CD4-positive, CD25-positive, alpha-beta regulatory T cell (primary cell): Measurements from ENCODE around the gene MIA. TPM values are rescaled to one million over a fixed set of nuclear protein-coding genes. Genes with fewer than 3 reads are reported as not detected.

Experiments
- ATAC-seq, 2 donors: fragments of 150-1000 bp; cut with Tn5 transposase; one replicate each; pipeline ENCODE4 v1.10.0; 2021; ENCODE audit warnings: low read depth in 2 of 2, moderate number of reproducible peaks in 2 of 2, moderate library complexity in 1 of 2
- DNase-seq, 3 donors: peaks; one replicate each; pipeline versions ENCODE4 v3.0.0 to v3.0.0-alpha.2; 2012 to 2022; ENCODE audit warnings: mixed read lengths in 1 of 3
- H3K27ac ChIP-seq: one replicate; pipeline ENCODE4 v1.7.0; 2013; ENCODE audit warnings: mild to moderate bottlenecking, low read length; ENCODE audit not compliant: insufficient read depth, poor library complexity, severe bottlenecking
- H3K27me3 ChIP-seq: one replicate; pipeline ENCODE4 v1.7.0; 2013; ENCODE audit warnings: low read length; ENCODE audit not compliant: control insufficient read depth, insufficient read depth
- H3K36me3 ChIP-seq: one replicate; pipeline ENCODE4 v1.7.0; 2013; ENCODE audit warnings: mild to moderate bottlenecking, low read length, moderate library complexity; ENCODE audit not compliant: control insufficient read depth, insufficient read depth
- H3K4me1 ChIP-seq: 2 replicates; pipeline ENCODE4 v1.7.0; 2013; ENCODE audit warnings: mild to moderate bottlenecking, low read length; ENCODE audit not compliant: insufficient read depth, control insufficient read depth, poor library complexity, severe bottlenecking
- H3K4me3 ChIP-seq: one replicate; pipeline ENCODE4 v1.7.0; 2013; ENCODE audit warnings: low read depth, mild to moderate bottlenecking, low read length, moderate library complexity
- H3K9me3 ChIP-seq, 2 experiments: 1 replicate in 1 of 2; 2 replicates in 1 of 2; pipeline ENCODE4 v1.7.0; 2013; ENCODE audit warnings: low read length in 2 of 2, mild to moderate bottlenecking in 1 of 2, moderate library complexity in 1 of 2; ENCODE audit not compliant: control insufficient read depth in 2 of 2
- H3K27ac Mint-ChIP-seq, 3 donors: one replicate each; pipeline ENCODE4 v1.8.0; 2020 to 2022; ENCODE audit warnings: mild to moderate bottlenecking in 3 of 3, mixed read lengths in 3 of 3, moderate library complexity in 2 of 3
- H3K27me3 Mint-ChIP-seq: one replicate; pipeline ENCODE4 v1.8.0; 2022; ENCODE audit warnings: mild to moderate bottlenecking, mixed read lengths
- H3K36me3 Mint-ChIP-seq: one replicate; pipeline ENCODE4 v1.8.0; 2020; ENCODE audit warnings: mixed read lengths
- H3K4me1 Mint-ChIP-seq, 4 donors: one replicate each; pipeline ENCODE4 v1.8.0; 2020 to 2022; ENCODE audit warnings: mixed read lengths in 4 of 4, mild to moderate bottlenecking in 1 of 4
- H3K4me3 Mint-ChIP-seq, 4 donors: one replicate each; pipeline ENCODE4 v1.8.0; 2020 to 2022; ENCODE audit warnings: mild to moderate bottlenecking in 4 of 4, mixed read lengths in 4 of 4, moderate library complexity in 3 of 4
- H3K9me3 Mint-ChIP-seq, 7 donors: one replicate each; pipeline ENCODE4 v1.8.0; 2020 to 2022; ENCODE audit warnings: mixed read lengths in 7 of 7, mild to moderate bottlenecking in 3 of 7, moderate library complexity in 2 of 7
- polyA plus RNA-seq, 4 donors: library from polyadenylated mRNA; unstranded; fragments of 300-500 nt; fragmentation: Illumina TruSeq; gene quantifications; one replicate each; pipeline ENCODE4 v1.2.3, GENCODE V29; 2021
- total RNA-seq: library from RNA; stranded (reverse); gene quantifications from one replicate; pipeline ENCODE4 v1.2.3, GENCODE V29; 2022

MIA gene
- total and polyA plus RNA-seq, 5 donors from 2014 or later = not detected

DNA sequence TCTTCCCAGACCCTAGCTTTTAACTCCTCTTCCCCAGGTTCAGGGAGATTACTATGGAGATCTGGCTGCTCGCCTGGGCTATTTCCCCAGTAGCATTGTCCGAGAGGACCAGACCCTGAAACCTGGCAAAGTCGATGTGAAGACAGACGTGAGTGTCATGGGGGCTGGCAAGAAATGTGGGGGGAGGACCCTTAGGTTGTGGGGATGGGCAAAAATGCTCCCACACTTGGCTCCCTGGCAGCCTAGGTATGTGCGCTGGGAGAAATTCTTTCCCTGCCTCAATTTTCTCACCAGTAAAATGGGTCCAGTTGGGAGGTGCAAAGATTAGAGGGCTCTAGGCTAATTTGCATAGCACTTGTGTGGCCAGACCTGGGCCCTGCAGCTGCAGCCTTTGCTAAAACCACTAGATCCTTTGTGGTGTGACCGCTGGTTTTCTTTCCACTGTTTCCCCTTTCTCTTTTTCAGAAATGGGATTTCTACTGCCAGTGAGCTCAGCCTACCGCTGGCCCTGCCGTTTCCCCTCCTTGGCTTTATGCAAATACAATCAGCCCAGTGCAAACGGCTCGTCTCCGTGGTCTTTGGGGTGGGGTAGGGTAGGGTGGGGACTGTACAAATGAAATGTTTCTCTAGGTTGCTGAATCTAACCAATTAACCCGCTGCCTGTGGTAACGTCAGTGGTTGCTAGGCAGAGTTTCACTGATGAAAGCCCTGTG, 1.8 kb downstream of the MIA start:
- peak overlapping the region; percentile 97 for H3K4me3 ChIP-seq
- Mint-ChIP-seq H3K4me3 (peak overlapping the region; percentile 94 to 99 (median 98)), H3K9me3 (no peaks in the 10 kb centered on the region), H3K27ac (peak overlapping the region; percentile 94 to 98 (median 97)), H3K36me3 (peaks cover 9% of the 10 kb centered on the region), H3K4me1 (peaks cover 0 to 42% (median 19%) of the 10 kb centered on the region in 4 donors), H3K27me3 (peaks cover 8% of the 10 kb centered on the region)
- H3K27me3 ChIP-seq = no peaks in the 10 kb centered on the region
- H3K36me3 ChIP-seq = peaks cover 2% of the 10 kb centered on the region
- peaks cover 22% of the 10 kb centered on the region for H3K4me1 ChIP-seq
- ATAC-seq = peak; percentile 68 to 70
- DNase-seq = peak; percentile 87 to 97 (median 90)
- H3K9me3 ChIP-seq = no peaks in the 10 kb centered on the region
- H3K27ac ChIP-seq = peak overlapping the region; percentile 98

DNA sequence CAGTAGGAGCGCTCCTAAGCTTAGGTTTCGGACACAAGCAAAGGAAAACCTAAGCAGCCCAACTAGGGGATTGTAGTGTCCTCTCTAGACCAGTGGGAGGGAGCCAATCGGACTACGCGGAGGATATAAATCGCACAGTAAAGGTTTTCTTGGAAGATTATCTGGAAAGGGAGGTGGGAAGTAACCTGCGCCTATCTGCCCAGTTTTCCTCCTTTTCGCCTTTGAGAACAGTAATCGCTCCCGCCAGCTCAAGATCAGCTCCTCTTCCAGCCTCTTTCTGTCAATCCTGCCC, 2.3 kb downstream of the MIA start:
- peak overlapping the region; percentile 94 to 98 (median 97) for H3K27ac Mint-ChIP-seq
- no peak for DNase-seq
- peaks cover 8% of the 10 kb centered on the region for H3K27me3 Mint-ChIP-seq
- Histone ChIP-seq H3K9me3 (no peaks in the 10 kb centered on the region), H3K4me3 (peak overlapping the region; percentile 97), H3K36me3 (peaks cover 2% of the 10 kb centered on the region), H3K27me3 (no peaks in the 10 kb centered on the region), H3K4me1 (peaks cover 22% of the 10 kb centered on the region), H3K27ac (peak overlapping the region; percentile 98)
- no peak for ATAC-seq
- peak overlapping the region; percentile 94 to 99 (median 98) for H3K4me3 Mint-ChIP-seq
- no peaks in the 10 kb centered on the region for H3K9me3 Mint-ChIP-seq
- H3K36me3 Mint-ChIP-seq = peaks cover 12% of the 10 kb centered on the region
- H3K4me1 Mint-ChIP-seq = peaks cover 0 to 45% (median 20%) of the 10 kb centered on the region in 4 donors

DNA sequence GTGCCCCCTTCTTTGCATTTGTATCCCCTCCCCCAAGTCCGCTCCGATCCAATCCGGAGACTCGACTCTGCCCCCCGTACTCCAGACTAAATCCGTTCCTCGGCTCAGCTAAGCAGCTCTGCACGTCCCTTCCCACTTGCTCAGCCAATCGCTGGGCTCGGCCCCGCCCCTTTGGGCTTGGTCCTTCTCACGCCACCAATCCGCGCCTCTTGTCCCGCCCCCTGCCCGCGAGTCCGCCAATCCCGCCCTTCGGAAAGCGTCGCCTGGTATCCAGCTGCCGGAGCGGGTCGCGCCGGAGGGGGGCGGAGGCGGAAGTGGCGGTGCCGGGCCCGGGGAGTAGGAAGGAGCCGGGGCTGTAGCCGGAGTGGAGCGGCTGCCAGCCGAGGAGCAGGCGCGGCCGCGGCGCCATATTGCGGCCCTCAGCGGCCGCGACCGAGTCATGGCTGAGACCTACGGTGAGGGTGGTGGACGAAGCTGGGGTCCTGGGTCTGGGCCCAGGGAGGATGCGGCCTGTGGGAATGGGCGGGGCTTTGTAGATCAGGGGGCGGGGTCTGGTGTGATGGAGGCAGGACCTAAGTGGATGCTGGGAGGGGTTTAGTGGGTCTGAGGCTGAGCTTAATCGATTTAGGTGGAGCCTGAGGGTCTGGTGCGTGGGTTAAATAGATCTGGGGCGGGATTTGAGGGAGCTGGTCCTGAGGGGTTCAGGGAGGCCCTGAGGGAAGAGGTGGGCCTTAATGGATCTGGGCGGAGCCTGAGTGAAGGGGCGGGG, 2.8 kb downstream of the MIA start, which contains the start of gene RAB4B:
TSS of gene RAB4B (plus strand) at position 311 of the 769 bp plus-strand sequence. CDS start at position 440, 129 bp downstream.
- peak; percentile 86 to 87 for ATAC-seq
- DNase-seq = peak; percentile 100
- H3K27me3 ChIP-seq = no peaks in the 10 kb centered on the region
- H3K4me1 Mint-ChIP-seq = peaks cover 0 to 45% (median 20%) of the 10 kb centered on the region in 4 donors
- peak within 1 kb of the TSS; percentile 98 for H3K27ac ChIP-seq
- H3K36me3 ChIP-seq = peaks cover 2% of the 10 kb centered on the region
- peak within 1 kb of the TSS; percentile 97 for H3K4me3 ChIP-seq
- H3K9me3 ChIP-seq = no peaks in the 10 kb centered on the region
- peaks cover 13% of the 10 kb centered on the region for H3K36me3 Mint-ChIP-seq
- no peaks in the 10 kb centered on the region for H3K9me3 Mint-ChIP-seq
- peak within 1 kb of the TSS; percentile 94 to 98 (median 97) for H3K27ac Mint-ChIP-seq
- H3K27me3 Mint-ChIP-seq = peaks cover 8% of the 10 kb centered on the region
- peaks cover 22% of the 10 kb centered on the region for H3K4me1 ChIP-seq
- H3K4me3 Mint-ChIP-seq = peak within 1 kb of the TSS; percentile 94 to 99 (median 98)

DNA sequence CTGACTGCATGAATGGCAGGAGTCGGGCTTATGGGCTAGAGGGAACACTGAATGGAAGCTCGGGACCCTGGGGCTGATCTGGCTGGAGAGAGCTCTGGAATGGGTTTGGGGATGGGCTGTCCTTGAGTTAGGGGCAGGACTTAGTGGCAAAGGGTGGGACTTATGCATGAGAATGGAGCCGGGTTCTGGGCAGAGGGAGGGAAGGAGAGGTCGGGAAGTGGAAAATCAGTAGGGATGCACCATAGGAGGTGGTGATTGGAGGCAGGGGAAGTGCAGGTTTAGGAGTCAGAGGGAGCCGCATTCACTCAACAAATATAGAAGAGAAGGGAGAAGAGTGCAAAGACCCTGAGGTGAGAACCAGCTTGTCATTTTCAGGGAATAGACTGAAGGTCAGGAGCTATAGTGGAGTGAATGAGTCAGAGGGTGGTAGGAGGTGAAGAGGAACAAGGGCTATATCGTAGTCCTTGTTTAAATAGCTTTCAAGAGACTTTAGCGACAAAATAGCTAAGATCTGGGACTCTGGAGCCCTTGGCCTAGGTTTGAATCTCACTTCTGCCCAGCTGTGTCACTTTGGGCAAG, 3.5 kb downstream of the MIA start:
- H3K9me3 Mint-ChIP-seq = no peaks in the 10 kb centered on the region
- ATAC-seq (no peak), DNase-seq (no peak)
- peaks cover 2% of the 10 kb centered on the region for H3K36me3 ChIP-seq
- H3K9me3 ChIP-seq = no peaks in the 10 kb centered on the region
- peak overlapping the region; percentile 94 to 99 (median 98) for H3K4me3 Mint-ChIP-seq
- H3K27ac Mint-ChIP-seq = peak overlapping the region; percentile 94 to 98 (median 97)
- H3K4me1 ChIP-seq = peaks cover 22% of the 10 kb centered on the region
- peaks cover 8% of the 10 kb centered on the region for H3K27me3 Mint-ChIP-seq
- H3K27me3 ChIP-seq = no peaks in the 10 kb centered on the region
- H3K4me1 Mint-ChIP-seq = peaks cover 0 to 47% (median 22%) of the 10 kb centered on the region in 4 donors
- peak overlapping the region; percentile 98 for H3K27ac ChIP-seq
- H3K36me3 Mint-ChIP-seq = peaks cover 17% of the 10 kb centered on the region
- peak overlapping the region; percentile 77 for H3K4me3 ChIP-seq

DNA sequence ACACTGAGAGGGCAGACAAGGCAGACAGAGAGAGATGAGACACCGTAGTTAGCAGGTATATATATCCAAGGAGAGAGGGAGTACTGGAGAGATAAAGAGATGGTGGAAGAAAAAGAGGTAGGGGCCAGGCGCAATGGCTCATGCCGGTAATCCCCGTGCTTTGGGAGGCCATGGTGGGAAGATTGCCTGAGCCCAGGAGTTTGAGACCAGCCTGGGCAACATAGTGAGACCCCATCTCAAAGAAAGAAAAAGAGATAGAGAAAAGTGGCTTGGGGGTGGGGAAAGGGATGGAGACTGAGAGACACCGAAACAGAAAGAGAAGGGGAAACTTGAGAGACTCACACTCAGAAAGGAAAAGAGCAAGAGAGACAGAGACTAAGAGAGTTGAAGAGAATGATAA, 5.3 kb downstream of the MIA start:
- Histone ChIP-seq H3K27me3 (no peaks in the 10 kb centered on the region), H3K4me1 (peaks cover 22% of the 10 kb centered on the region), H3K27ac (no peak overlapping the region), H3K4me3 (no peak overlapping the region), H3K9me3 (no peaks in the 10 kb centered on the region), H3K36me3 (peaks cover 11% of the 10 kb centered on the region)
- Mint-ChIP-seq H3K36me3 (peaks cover 17% of the 10 kb centered on the region), H3K9me3 (no peaks in the 10 kb centered on the region), H3K27ac (peak overlapping the region in 2 of 3 donors; percentile 62 to 82), H3K27me3 (peaks cover 8% of the 10 kb centered on the region), H3K4me3 (peak overlapping the region in 3 of 4 donors; percentile 57 to 86 (median 58)), H3K4me1 (peaks cover 0 to 47% (median 22%) of the 10 kb centered on the region in 4 donors)
- DNase-seq (no peak), ATAC-seq (no peak)

DNA sequence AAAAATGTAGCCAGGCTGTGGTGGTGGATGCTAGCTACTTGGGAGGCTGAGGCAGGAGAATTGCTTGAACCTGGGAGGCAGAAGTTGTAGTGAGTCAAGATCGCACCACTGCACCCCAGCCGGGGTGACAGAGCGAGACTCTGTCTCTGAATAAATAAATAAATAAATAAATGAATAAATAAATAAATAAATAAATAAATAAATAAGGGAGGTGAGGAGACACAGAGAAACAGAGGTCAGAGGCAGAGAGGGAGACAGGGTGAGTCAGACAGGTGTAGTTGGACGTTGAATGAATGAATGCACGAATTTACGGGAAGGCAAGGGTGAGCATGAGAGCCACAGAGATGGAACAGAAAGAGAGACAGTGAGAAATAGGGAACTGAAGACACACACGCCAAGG, 5.8 kb downstream of the MIA start:
- Mint-ChIP-seq H3K9me3 (no peaks in the 10 kb centered on the region), H3K27me3 (peaks cover 8% of the 10 kb centered on the region), H3K4me1 (peaks cover 0 to 47% (median 22%) of the 10 kb centered on the region in 4 donors), H3K36me3 (peaks cover 17% of the 10 kb centered on the region), H3K4me3 (no peak overlapping the region), H3K27ac (no peak overlapping the region)
- no peak for DNase-seq
- ATAC-seq = no peak
- Histone ChIP-seq H3K27ac (no peak overlapping the region), H3K9me3 (no peaks in the 10 kb centered on the region), H3K4me3 (no peak overlapping the region), H3K27me3 (no peaks in the 10 kb centered on the region), H3K4me1 (peaks cover 22% of the 10 kb centered on the region), H3K36me3 (peaks cover 11% of the 10 kb centered on the region)

DNA sequence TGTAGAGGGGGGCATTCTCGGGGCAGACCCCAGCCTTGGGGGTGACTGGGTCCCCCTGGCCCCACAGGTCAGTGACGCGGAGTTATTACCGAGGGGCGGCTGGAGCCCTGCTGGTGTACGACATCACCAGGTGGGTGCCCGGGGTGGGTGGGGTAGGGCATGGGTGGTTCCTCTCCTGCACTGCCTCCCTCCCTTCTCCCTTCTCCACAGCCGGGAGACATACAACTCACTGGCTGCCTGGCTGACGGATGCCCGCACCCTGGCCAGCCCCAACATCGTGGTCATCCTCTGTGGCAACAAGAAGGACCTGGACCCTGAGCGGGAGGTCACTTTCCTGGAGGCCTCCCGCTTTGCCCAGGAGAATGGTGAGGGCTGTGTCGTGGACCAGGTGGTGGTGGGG, 8.4 kb downstream of the MIA start:
- Histone ChIP-seq H3K27ac (no peak overlapping the region), H3K9me3 (no peaks in the 10 kb centered on the region), H3K4me3 (no peak overlapping the region), H3K36me3 (peaks cover 17% of the 10 kb centered on the region), H3K27me3 (no peaks in the 10 kb centered on the region), H3K4me1 (peaks cover 6% of the 10 kb centered on the region)
- H3K36me3 Mint-ChIP-seq = peaks cover 17% of the 10 kb centered on the region
- H3K4me1 Mint-ChIP-seq = peaks cover 0 to 29% (median 9%) of the 10 kb centered on the region in 4 donors
- ATAC-seq (no peak), DNase-seq (no peak)
- H3K9me3 Mint-ChIP-seq = no peaks in the 10 kb centered on the region
- no peak overlapping the region for H3K4me3 Mint-ChIP-seq
- no peaks in the 10 kb centered on the region for H3K27me3 Mint-ChIP-seq
- H3K27ac Mint-ChIP-seq = no peak overlapping the region
